ENCODE results near the gene THAP3. TPM values are rescaled to one million over a fixed set of nuclear protein-coding genes. Genes with fewer than 3 reads are reported as not detected.
A peak's percentile ranks its signal among the peaks of the same experiment; 100 is the strongest.

The THAP3 gene
- total RNA-seq, 6 experiments from 2014 or later: 5.9 to 11.3 (median 10.3) TPM

GRCh38 chr1:6600410-6601048, 24.1 kb upstream of the THAP3 start:
- TF ChIP-seq, protein P1, sequence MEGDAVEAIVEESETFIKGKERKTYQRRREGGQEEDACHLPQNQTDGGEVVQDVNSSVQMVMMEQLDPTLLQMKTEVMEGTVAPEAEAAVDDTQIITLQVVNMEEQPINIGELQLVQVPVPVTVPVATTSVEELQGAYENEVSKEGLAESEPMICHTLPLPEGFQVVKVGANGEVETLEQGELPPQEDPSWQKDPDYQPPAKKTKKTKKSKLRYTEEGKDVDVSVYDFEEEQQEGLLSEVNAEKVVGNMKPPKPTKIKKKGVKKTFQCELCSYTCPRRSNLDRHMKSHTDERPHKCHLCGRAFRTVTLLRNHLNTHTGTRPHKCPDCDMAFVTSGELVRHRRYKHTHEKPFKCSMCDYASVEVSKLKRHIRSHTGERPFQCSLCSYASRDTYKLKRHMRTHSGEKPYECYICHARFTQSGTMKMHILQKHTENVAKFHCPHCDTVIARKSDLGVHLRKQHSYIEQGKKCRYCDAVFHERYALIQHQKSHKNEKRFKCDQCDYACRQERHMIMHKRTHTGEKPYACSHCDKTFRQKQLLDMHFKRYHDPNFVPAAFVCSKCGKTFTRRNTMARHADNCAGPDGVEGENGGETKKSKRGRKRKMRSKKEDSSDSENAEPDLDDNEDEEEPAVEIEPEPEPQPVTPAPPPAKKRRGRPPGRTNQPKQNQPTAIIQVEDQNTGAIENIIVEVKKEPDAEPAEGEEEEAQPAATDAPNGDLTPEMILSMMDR (IDR thresholded peaks at IDR 0.05): no peak
- TF ChIP-seq POLR2A (IDR thresholded peaks at IDR 0.05): no peak
- peak overlapping the region; percentile 96 to 98 (median 98) for H3K27ac ChIP-seq
- H3K27me3 ChIP-seq: no peaks in the 10 kb centered on the region
- DNase-seq (peak in 1 of 3 donors; percentile 57), ATAC-seq (no peak)
- 6% methylated on average over 6 of the region's 10 CpGs for WGBS (ENCODE audit: insufficient coverage, low coverage, low lambda C conversion rate, missing lambda C conversion rate)
- H3K36me3 ChIP-seq: peaks cover 0 to 39% (median 21%) of the 10 kb centered on the region in 4 donors
- peaks cover 0 to 64% (median 22%) of the 10 kb centered on the region in 4 donors for H3K4me1 ChIP-seq
- intact Hi-C loops (cut with DNase I): no loop called here
- H3K4me3 ChIP-seq: peak overlapping the region; percentile 86 to 98 (median 92)
- H3K9me3 ChIP-seq: no peaks in the 10 kb centered on the region

GRCh38 chr1:6601049-6601922, 23.4 kb upstream of the THAP3 start:
- H3K36me3 ChIP-seq: peaks cover 0 to 32% (median 13%) of the 10 kb centered on the region in 4 donors
- peaks cover 0 to 70% (median 22%) of the 10 kb centered on the region in 4 donors for H3K4me1 ChIP-seq
- TF ChIP-seq POLR2A (IDR thresholded peaks at IDR 0.05): peak; percentile 65
- TF ChIP-seq, protein P1 (IDR thresholded peaks at IDR 0.05): no peak
- intact Hi-C loops (cut with DNase I): no loop called here
- WGBS (ENCODE audit: insufficient coverage, low coverage, low lambda C conversion rate, missing lambda C conversion rate): 0% methylated on average over 8 of the region's 40 CpGs
- peak; percentile 54 to 71 (median 64) for ATAC-seq
- no peaks in the 10 kb centered on the region for H3K9me3 ChIP-seq
- H3K4me3 ChIP-seq: peak overlapping the region; percentile 86 to 98 (median 92)
- H3K27ac ChIP-seq: peak overlapping the region; percentile 96 to 98 (median 98)
- peak; percentile 83 to 92 (median 89) for DNase-seq
- no peaks in the 10 kb centered on the region for H3K27me3 ChIP-seq

DNA sequence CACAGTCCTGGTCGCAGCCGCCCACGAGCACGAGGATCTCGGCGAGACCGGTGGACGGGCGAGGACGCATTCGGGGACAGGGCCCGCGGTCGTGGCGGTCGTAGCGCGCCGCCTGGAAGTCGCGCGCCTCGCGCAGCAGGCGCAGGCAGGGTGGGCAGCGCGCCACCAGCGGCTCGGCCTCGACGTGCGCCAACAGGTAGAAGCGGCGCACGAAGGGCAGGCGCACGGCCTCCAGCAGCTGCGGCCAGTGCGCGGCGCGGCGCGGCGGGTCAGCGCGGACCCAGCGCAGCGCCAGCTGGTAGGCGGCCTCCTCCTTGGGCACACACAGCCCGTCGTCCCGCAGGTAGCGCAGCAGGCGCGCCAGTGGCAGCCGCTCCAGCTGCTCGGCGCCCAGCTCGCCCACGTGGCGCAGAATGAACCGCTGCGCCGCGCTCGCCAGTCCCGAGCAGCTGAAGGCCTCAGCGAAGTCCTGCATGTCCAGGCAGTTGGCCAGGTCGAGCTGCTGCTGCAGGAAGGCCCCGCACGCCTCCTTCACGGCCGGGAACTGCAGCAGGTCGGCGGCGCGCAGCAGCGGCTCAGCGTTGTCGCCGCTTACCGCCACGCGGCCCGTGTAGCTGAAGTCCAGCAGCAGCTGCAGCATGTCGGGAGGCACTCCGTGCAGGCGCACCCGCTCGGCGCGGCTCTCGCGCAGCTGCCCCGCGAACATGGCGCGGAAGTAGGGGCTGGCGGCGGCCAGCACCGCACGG, 22.6 kb upstream of the THAP3 start:
- Histone ChIP-seq H3K27me3 (no peaks in the 10 kb centered on the region), H3K4me1 (peaks cover 0 to 65% (median 22%) of the 10 kb centered on the region in 4 donors), H3K36me3 (peaks cover 0 to 24% (median 8%) of the 10 kb centered on the region in 4 donors), H3K4me3 (peak overlapping the region; percentile 86 to 98 (median 92)), H3K9me3 (no peaks in the 10 kb centered on the region), H3K27ac (peak overlapping the region; percentile 96 to 98 (median 98))
- DNase-seq (peak; percentile 73 to 81 (median 76)), ATAC-seq (peak; percentile 0 to 21 (median 11))
- no peak for TF ChIP-seq POLR2A (IDR thresholded peaks at IDR 0.05)
- TF ChIP-seq, protein P1 (IDR thresholded peaks at IDR 0.05): peak in 1 of 4 donors; percentile 4
- 0% methylated on average over 3 of the region's 103 CpGs for WGBS (ENCODE audit: insufficient coverage, low coverage, low lambda C conversion rate, missing lambda C conversion rate)
- intact Hi-C loops (cut with DNase I): no loop called here

GRCh38 chr1:6602669-6603237, 21.9 kb upstream of the THAP3 start, which contains the start of gene KLHL21:
Gene KLHL21, minus strand, starts transcription at chr1:6602869. Its CDS starts 52 bp downstream, at chr1:6602817.
- Histone ChIP-seq H3K36me3 (peaks cover 0 to 17% (median 5%) of the 10 kb centered on the region in 4 donors), H3K4me1 (peaks cover 0 to 59% (median 19%) of the 10 kb centered on the region in 4 donors), H3K9me3 (no peaks in the 10 kb centered on the region), H3K27ac (peak within 1 kb of the TSS; percentile 96 to 98 (median 98)), H3K4me3 (peak within 1 kb of the TSS; percentile 86 to 98 (median 92)), H3K27me3 (no peaks in the 10 kb centered on the region)
- TF ChIP-seq POLR2A (IDR thresholded peaks at IDR 0.05): peak; percentile 92
- TF ChIP-seq, protein P1 (IDR thresholded peaks at IDR 0.05): no peak
- WGBS (ENCODE audit: insufficient coverage, low coverage, low lambda C conversion rate, missing lambda C conversion rate): 0% methylated on average over 20 of the region's 84 CpGs
- intact Hi-C loops (cut with DNase I): no loop called here
- ATAC-seq: peak; percentile 57 to 78 (median 64)
- DNase-seq: peak; percentile 91 to 95 (median 93)
